Naive thymus-derived CD4-positive, alpha-beta T cell (primary cell): ENCODE data around the gene P2RX7. TPM values are rescaled to one million over a fixed set of nuclear protein-coding genes. Genes with fewer than 3 reads are reported as not detected.
"Not testable (repeated sequence)": the region's sequence is repeated elsewhere in the genome, so short reads cannot be mapped to it uniquely, and the experiment has no call there.

Experiments
- ATAC-seq: fragments of 150-1000 bp; cut with Tn5 transposase; 2 replicates; pipeline ENCODE4 v1.10.0; 2021; ENCODE audit warnings: mild to moderate bottlenecking, moderate library complexity
- CTCF ChIA-PET: fragments of 350-600 bp; sonication (Branson Sonifier 250); formaldehyde crosslinking; loops from one replicate; lab custom pipeline; 2021; ENCODE audit warnings: antibody characterized with exemption; lab: Charles Lee
- POLR2A ChIA-PET: fragments of 350-600 bp; sonication (Branson Sonifier 250); formaldehyde crosslinking; loops from one replicate; lab custom pipeline; 2021; ENCODE audit warnings: antibody characterized with exemption, inconsistent platforms; lab: Charles Lee
- DNase-seq, 9 donors: peaks; one replicate each; pipeline versions ENCODE4 v3.0.0 to v3.0.0-alpha.2; 2020 to 2022; ENCODE audit warnings: mixed read lengths in 1 of 9
- H3K27ac ChIP-seq: one replicate; pipeline ENCODE4 v1.7.0; 2013; ENCODE audit warnings: mild to moderate bottlenecking, low read depth, low read length, moderate library complexity
- H3K27me3 ChIP-seq, 2 donors: one replicate each; pipeline ENCODE4 v1.7.0; 2013; ENCODE audit warnings: low read length in 2 of 2, mild to moderate bottlenecking in 2 of 2, moderate library complexity in 2 of 2; ENCODE audit not compliant: control insufficient read depth in 2 of 2, insufficient read depth in 2 of 2
- H3K36me3 ChIP-seq, 3 experiments: 1 replicate in 2 of 3; 2 replicates in 1 of 3; pipeline ENCODE4 v1.7.0; 2013; ENCODE audit warnings: low read length in 3 of 3, mild to moderate bottlenecking in 3 of 3, moderate library complexity in 1 of 3; ENCODE audit not compliant: insufficient read depth in 3 of 3, control insufficient read depth in 2 of 3
- H3K4me1 ChIP-seq, 2 donors: one replicate each; pipeline ENCODE4 v1.7.0; 2013; ENCODE audit warnings: low read length in 2 of 2, mild to moderate bottlenecking in 2 of 2, moderate library complexity in 1 of 2; ENCODE audit not compliant: control insufficient read depth in 2 of 2, insufficient read depth in 2 of 2
- H3K4me3 ChIP-seq: 2 replicates; pipeline ENCODE4 v1.7.0; 2013; ENCODE audit warnings: mild to moderate bottlenecking, low read length
- H3K9me3 ChIP-seq, 3 experiments: 1 replicate in 2 of 3; 2 replicates in 1 of 3; pipeline ENCODE4 v1.7.0; 2013; ENCODE audit warnings: low read length in 3 of 3; ENCODE audit not compliant: control insufficient read depth in 2 of 3
- H3K27ac Mint-ChIP-seq, 9 donors: one replicate each; pipeline ENCODE4 v1.8.0; 2020 to 2022; ENCODE audit warnings: mixed read lengths in 9 of 9, mild to moderate bottlenecking in 8 of 9, moderate library complexity in 5 of 9, inconsistent platforms in 2 of 9
- H3K27me3 Mint-ChIP-seq, 5 donors: one replicate each; pipeline ENCODE4 v1.8.0; 2021 to 2022; ENCODE audit warnings: mixed read lengths in 5 of 5, mild to moderate bottlenecking in 1 of 5
- H3K36me3 Mint-ChIP-seq, 5 donors: one replicate each; pipeline ENCODE4 v1.8.0; 2020 to 2022; ENCODE audit warnings: mixed read lengths in 5 of 5, mild to moderate bottlenecking in 3 of 5, inconsistent platforms in 1 of 5
- H3K4me1 Mint-ChIP-seq, 7 donors: one replicate each; pipeline ENCODE4 v1.8.0; 2020 to 2022; ENCODE audit warnings: mixed read lengths in 7 of 7, mild to moderate bottlenecking in 3 of 7, inconsistent platforms in 1 of 7
- H3K4me3 Mint-ChIP-seq, 10 donors: one replicate each; pipeline ENCODE4 v1.8.0; 2020 to 2022; ENCODE audit warnings: mild to moderate bottlenecking in 10 of 10, mixed read lengths in 10 of 10, moderate library complexity in 6 of 10, inconsistent platforms in 2 of 10
- H3K9me3 Mint-ChIP-seq, 11 donors: one replicate each; pipeline ENCODE4 v1.8.0; 2020 to 2022; ENCODE audit warnings: mixed read lengths in 11 of 11, mild to moderate bottlenecking in 4 of 11, inconsistent platforms in 1 of 11, moderate library complexity in 1 of 11
- intact Hi-C, 2 donors: fragments of 100-400 bp; cut with micrococcal nuclease; formaldehyde crosslinking; loops; one replicate each; pipeline ENCODE4 v1.15.1; 2023
- polyA plus RNA-seq, 2 donors: library from polyadenylated mRNA; unstranded; fragments of 300-500 nt; fragmentation: Illumina TruSeq; gene quantifications; one replicate each; pipeline ENCODE4 v1.2.3, GENCODE V29; 2021
- total RNA-seq, 6 experiments: library from RNA in 5 of 6; stranded (reverse) in 5 of 6; gene quantifications; 1 replicate in 5 of 6; 2 replicates in 1 of 6; pipeline ENCODE4 v1.2.3 and lab custom pipeline; 2021 to 2026

P2RX7 gene
- total and polyA plus RNA-seq, 7 experiments from 2014 or later = 2.0 to 14.7 (median 5.1) TPM

- H3K4me3 ChIP-seq = no peak overlapping the region
- H3K36me3 ChIP-seq = no peaks in the 10 kb centered on the region
- Mint-ChIP-seq H3K4me3 (no peak overlapping the region), H3K27me3 (peaks cover 0 to 5% (median 0%) of the 10 kb centered on the region in 5 donors), H3K9me3 (no peaks in the 10 kb centered on the region), H3K27ac (no peak overlapping the region), H3K4me1 (peaks cover 0 to 13% (median 5%) of the 10 kb centered on the region in 7 donors), H3K36me3 (peaks cover 0 to 2% (median 0%) of the 10 kb centered on the region in 5 donors)
- intact Hi-C loops = no loop called here
- no peak overlapping the region for H3K27ac ChIP-seq
- CTCF ChIA-PET = no interaction called here
- DNase-seq (no peak), ATAC-seq (no peak)
- no peaks in the 10 kb centered on the region for H3K27me3 ChIP-seq
- no peaks in the 10 kb centered on the region for H3K4me1 ChIP-seq
- H3K9me3 ChIP-seq = no peaks in the 10 kb centered on the region
- POLR2A ChIA-PET = interaction anchor here (1.3 kb wide), 1 partner anchor 21 kb away, joined by 4 read pairs; no protein-coding TSS in a partner anchor
These were observed 70.0 kb downstream of the P2RX7 start for GRCh38 chr12:121202407-121203355.

- ChIA-PET POLR2A (interaction anchor here (1.3 kb wide), 1 partner anchor 21 kb away, joined by 4 read pairs; no protein-coding TSS in a partner anchor), CTCF (no interaction called here)
- Mint-ChIP-seq H3K4me1 (peaks cover 0 to 12% (median 4%) of the 10 kb centered on the region in 7 donors), H3K9me3 (no peaks in the 10 kb centered on the region), H3K27me3 (peaks cover 0 to 5% (median 0%) of the 10 kb centered on the region in 5 donors), H3K36me3 (peaks cover 0 to 2% (median 0%) of the 10 kb centered on the region in 5 donors), H3K27ac (no peak overlapping the region), H3K4me3 (no peak overlapping the region)
- intact Hi-C loops = no loop called here
- Histone ChIP-seq H3K27me3 (no peaks in the 10 kb centered on the region), H3K27ac (no peak overlapping the region), H3K4me3 (no peak overlapping the region), H3K9me3 (no peaks in the 10 kb centered on the region), H3K36me3 (no peaks in the 10 kb centered on the region), H3K4me1 (no peaks in the 10 kb centered on the region)
- ATAC-seq (no peak), DNase-seq (no peak)
These were observed 70.8 kb downstream of the P2RX7 start for GRCh38 chr12:121203482-121203881.

GRCh38 chr12:121205491-121205890 is 72.8 kb downstream of the P2RX7 start:
- ATAC-seq (no peak), DNase-seq (no peak)
- Mint-ChIP-seq H3K4me1 (peaks cover 0 to 19% (median 7%) of the 10 kb centered on the region in 7 donors), H3K36me3 (peaks cover 0 to 2% (median 0%) of the 10 kb centered on the region in 5 donors), H3K27ac (no peak overlapping the region), H3K4me3 (no peak overlapping the region), H3K9me3 (no peaks in the 10 kb centered on the region), H3K27me3 (peaks cover 0 to 5% (median 0%) of the 10 kb centered on the region in 5 donors)
- CTCF ChIA-PET = interaction anchor here (0.8 kb wide), 1 partner anchor 19 kb away, joined by 3 read pairs; no protein-coding TSS in a partner anchor
- intact Hi-C loops = no loop called here
- H3K27ac ChIP-seq = no peak overlapping the region
- POLR2A ChIA-PET = interaction anchor here (0.8 kb wide), 1 partner anchor 19 kb away, joined by 3 read pairs; no protein-coding TSS in a partner anchor
- peaks cover under 1 to 7% of the 10 kb centered on the region in 2 donors for H3K4me1 ChIP-seq
- no peaks in the 10 kb centered on the region for H3K36me3 ChIP-seq
- H3K27me3 ChIP-seq = no peaks in the 10 kb centered on the region
- H3K4me3 ChIP-seq = no peak overlapping the region
- H3K9me3 ChIP-seq = no peaks in the 10 kb centered on the region

- H3K27ac ChIP-seq, H3K27me3 ChIP-seq, CTCF ChIA-PET, H3K36me3 ChIP-seq, H3K27me3 Mint-ChIP-seq, DNase-seq, intact Hi-C loops, H3K9me3 Mint-ChIP-seq, H3K9me3 ChIP-seq, ATAC-seq, H3K4me3 ChIP-seq: not testable (repeated sequence)
- POLR2A ChIA-PET = interaction anchor here (0.9 to 1.8 kb wide), 3 partner anchors 15 to 87 kb away, joined by 3 to 7 read pairs (median 3); no protein-coding TSS in a partner anchor
- Mint-ChIP-seq H3K4me3 (peak overlapping the region in 8 of 10 donors; percentile 54 to 91 (median 80)), H3K36me3 (peaks cover 0 to 13% (median 0%) of the 10 kb centered on the region in 5 donors), H3K4me1 (peaks cover 6 to 37% (median 18%) of the 10 kb centered on the region in 7 donors), H3K27ac (peak overlapping the region; percentile 58 to 99 (median 88))
- peaks cover 10 to 14% of the 10 kb centered on the region in 2 donors for H3K4me1 ChIP-seq
These were observed 75.9 kb downstream of the P2RX7 start for GRCh38 chr12:121208571-121208970.

- H3K9me3 ChIP-seq = no peaks in the 10 kb centered on the region
- H3K9me3 Mint-ChIP-seq = no peaks in the 10 kb centered on the region
- DNase-seq (no peak), ATAC-seq (no peak)
- no peaks in the 10 kb centered on the region for H3K27me3 ChIP-seq
- ChIA-PET CTCF (no interaction called here), POLR2A (interaction anchor here (0.9 to 1.8 kb wide), 3 partner anchors 14 to 86 kb away, joined by 3 to 7 read pairs (median 3); no protein-coding TSS in a partner anchor)
- H3K4me3 Mint-ChIP-seq = peak overlapping the region; percentile 63 to 94 (median 86)
- peaks cover 8 to 39% (median 22%) of the 10 kb centered on the region in 7 donors for H3K4me1 Mint-ChIP-seq
- intact Hi-C loops = no loop called here
- H3K27me3 Mint-ChIP-seq = no peaks in the 10 kb centered on the region
- peak overlapping the region; percentile 89 for H3K27ac ChIP-seq
- H3K4me3 ChIP-seq = peak overlapping the region; percentile 85
- H3K36me3 Mint-ChIP-seq = peaks cover 0 to 15% (median 0%) of the 10 kb centered on the region in 5 donors
- H3K27ac Mint-ChIP-seq = peak overlapping the region; percentile 86 to 99 (median 90)
- H3K36me3 ChIP-seq = no peaks in the 10 kb centered on the region
- peaks cover 10 to 14% of the 10 kb centered on the region in 2 donors for H3K4me1 ChIP-seq
These were observed 76.5 kb downstream of the P2RX7 start for GRCh38 chr12:121209221-121209620.
